ENCODE measurements around the gene SPIC.

The SPIC gene

DNA sequence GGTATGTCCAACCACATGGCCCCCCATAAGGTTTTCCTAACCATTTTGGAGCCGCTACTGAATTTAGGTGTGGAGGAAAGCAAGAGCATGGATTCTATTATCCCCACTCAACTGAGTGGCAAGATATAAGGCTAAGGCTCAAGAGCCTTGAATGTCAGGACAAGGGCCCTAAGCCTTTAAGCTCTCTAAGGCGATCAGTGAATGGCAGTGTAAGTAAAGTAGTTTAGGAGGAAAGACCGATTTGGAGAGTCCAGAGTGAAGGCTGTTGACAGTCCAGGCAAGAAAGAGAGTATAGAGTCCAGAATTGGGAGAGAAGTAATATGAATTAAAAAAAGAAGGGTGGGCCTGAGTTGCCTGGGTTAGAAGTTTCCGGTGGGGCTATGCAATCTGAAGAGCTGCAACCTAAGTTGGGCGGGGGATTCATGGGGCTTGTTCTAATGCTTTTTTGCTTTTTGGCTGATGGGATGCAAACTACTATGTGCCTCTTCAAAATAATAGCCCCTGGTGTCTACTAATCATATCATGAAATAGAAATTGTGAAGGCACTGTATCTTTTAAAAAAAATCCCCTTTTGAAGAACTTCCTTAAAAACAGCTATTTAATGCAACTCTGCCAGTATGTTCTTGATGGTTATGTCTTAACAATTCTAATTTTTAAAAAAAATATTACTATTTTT, at the start of gene SPIC:
Gene SPIC, plus strand, starts transcription at position 626 of the 676 bp plus-strand sequence. CDS start 1,569 bp downstream, outside the sequence.
- no peaks in the 10 kb centered on the region for H3K4me1 ChIP-seq (ENCODE audit: control insufficient read depth, low read length)
- no peaks in the 10 kb centered on the region for H4K20me1 ChIP-seq (ENCODE audit: control insufficient read depth, insufficient read depth, low read depth, low read length)
- H3F3A ChIP-seq (ENCODE audit: control insufficient read depth, insufficient read depth), result no peaks in the 10 kb centered on the region
- no peaks in the 10 kb centered on the region for H3K9me2 ChIP-seq (replicated peaks; ENCODE audit: control insufficient read depth, low read length)
- H3K4me3 ChIP-seq (ENCODE audit: low read length), result no peak within 1 kb of the TSS
- TF ChIP-seq, protein P1, sequence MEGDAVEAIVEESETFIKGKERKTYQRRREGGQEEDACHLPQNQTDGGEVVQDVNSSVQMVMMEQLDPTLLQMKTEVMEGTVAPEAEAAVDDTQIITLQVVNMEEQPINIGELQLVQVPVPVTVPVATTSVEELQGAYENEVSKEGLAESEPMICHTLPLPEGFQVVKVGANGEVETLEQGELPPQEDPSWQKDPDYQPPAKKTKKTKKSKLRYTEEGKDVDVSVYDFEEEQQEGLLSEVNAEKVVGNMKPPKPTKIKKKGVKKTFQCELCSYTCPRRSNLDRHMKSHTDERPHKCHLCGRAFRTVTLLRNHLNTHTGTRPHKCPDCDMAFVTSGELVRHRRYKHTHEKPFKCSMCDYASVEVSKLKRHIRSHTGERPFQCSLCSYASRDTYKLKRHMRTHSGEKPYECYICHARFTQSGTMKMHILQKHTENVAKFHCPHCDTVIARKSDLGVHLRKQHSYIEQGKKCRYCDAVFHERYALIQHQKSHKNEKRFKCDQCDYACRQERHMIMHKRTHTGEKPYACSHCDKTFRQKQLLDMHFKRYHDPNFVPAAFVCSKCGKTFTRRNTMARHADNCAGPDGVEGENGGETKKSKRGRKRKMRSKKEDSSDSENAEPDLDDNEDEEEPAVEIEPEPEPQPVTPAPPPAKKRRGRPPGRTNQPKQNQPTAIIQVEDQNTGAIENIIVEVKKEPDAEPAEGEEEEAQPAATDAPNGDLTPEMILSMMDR (IDR thresholded peaks at IDR 0.05; ENCODE audit: low read depth, low read length, poor library complexity, severe bottlenecking), result no peak
- no peak for TF ChIP-seq EZH2phosphoT487 (IDR thresholded peaks at IDR 0.05; ENCODE audit: borderline replicate concordance, low read length)
- H3K36me3 ChIP-seq (ENCODE audit: control insufficient read depth, low read length), result no peaks in the 10 kb centered on the region
- no peaks in the 10 kb centered on the region for H3K27me3 ChIP-seq (ENCODE audit: control insufficient read depth, low read length)
- no peak within 1 kb of the TSS for H3K27ac ChIP-seq (ENCODE audit: low read depth, low read length)
- H3K9me3 ChIP-seq (ENCODE audit: control insufficient read depth, insufficient read depth, low read length), result no peaks in the 10 kb centered on the region
- no peak within 1 kb of the TSS for H3K4me2 ChIP-seq (ENCODE audit: low read length)
- H3K79me2 ChIP-seq (ENCODE audit: control insufficient read depth, low read length), result no peaks in the 10 kb centered on the region

DNA sequence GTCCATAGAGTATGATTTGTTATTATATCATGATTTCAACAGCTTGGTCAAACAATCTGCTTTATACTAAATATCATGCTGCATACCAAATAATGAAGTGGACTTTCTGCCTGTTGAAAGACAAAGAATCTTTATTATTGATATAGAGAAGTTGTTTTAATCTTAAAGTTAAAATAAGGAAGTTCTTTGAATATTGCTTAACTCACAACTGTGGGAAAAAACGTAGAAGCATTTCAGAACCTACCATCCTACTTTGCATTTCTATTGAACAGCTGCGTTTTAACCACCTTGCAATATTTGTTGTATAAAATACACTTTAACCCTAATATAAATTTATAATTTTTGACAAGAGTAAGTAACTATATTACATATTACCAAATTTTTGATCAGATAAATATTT, 44.7 kb upstream of the SPIC start:
- H3K36me3 ChIP-seq (ENCODE audit: control insufficient read depth, low read length), result no peaks in the 10 kb centered on the region
- no peaks in the 10 kb centered on the region for H3K4me1 ChIP-seq (ENCODE audit: control insufficient read depth, low read length)
- no peaks in the 10 kb centered on the region for H3K9me3 ChIP-seq (ENCODE audit: control insufficient read depth, insufficient read depth, low read length)
- H3K27ac ChIP-seq (ENCODE audit: low read depth, low read length), result no peak overlapping the region
- H3F3A ChIP-seq (ENCODE audit: control insufficient read depth, insufficient read depth), result no peaks in the 10 kb centered on the region
- H3K9me2 ChIP-seq (replicated peaks; ENCODE audit: control insufficient read depth, low read length), result no peaks in the 10 kb centered on the region
- H3K27me3 ChIP-seq (ENCODE audit: control insufficient read depth, low read length), result no peaks in the 10 kb centered on the region
- H3K4me2 ChIP-seq (ENCODE audit: low read length), result no peak overlapping the region
- no peaks in the 10 kb centered on the region for H4K20me1 ChIP-seq (ENCODE audit: control insufficient read depth, insufficient read depth, low read depth, low read length)
- H3K4me3 ChIP-seq (ENCODE audit: low read length), result no peak overlapping the region
- no peaks in the 10 kb centered on the region for H3K79me2 ChIP-seq (ENCODE audit: control insufficient read depth, low read length)
- TF ChIP-seq EZH2phosphoT487 (IDR thresholded peaks at IDR 0.05; ENCODE audit: borderline replicate concordance, low read length), result no peak
- TF ChIP-seq, protein P1 (IDR thresholded peaks at IDR 0.05; ENCODE audit: low read depth, low read length, poor library complexity, severe bottlenecking), result no peak

DNA sequence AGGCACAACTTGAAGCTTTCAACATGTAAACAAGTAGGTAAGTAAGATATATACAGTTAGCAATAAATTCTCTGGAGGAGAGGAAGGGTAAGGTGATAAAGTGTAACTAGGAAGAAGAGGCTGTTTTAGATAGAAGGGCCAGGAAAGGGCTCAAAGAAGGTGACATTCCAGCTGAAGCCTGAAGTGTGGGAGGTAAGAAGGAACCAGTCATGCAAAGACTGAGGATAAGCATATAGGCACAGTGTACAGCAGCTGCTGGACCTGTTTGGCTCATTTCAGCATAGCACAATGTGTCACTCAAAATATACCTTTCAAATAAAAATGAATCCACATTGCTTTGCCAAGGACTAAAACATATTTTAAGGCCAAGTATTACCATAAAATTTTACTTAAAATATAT, 39.0 kb upstream of the SPIC start:
- Histone ChIP-seq H3K79me2 (ENCODE audit: control insufficient read depth, low read length) (no peaks in the 10 kb centered on the region), H3K27ac (ENCODE audit: low read depth, low read length) (no peak overlapping the region), H3K4me3 (ENCODE audit: low read length) (no peak overlapping the region), H3F3A (ENCODE audit: control insufficient read depth, insufficient read depth) (no peaks in the 10 kb centered on the region), H4K20me1 (ENCODE audit: control insufficient read depth, insufficient read depth, low read depth, low read length) (no peaks in the 10 kb centered on the region), H3K9me2 (replicated peaks; ENCODE audit: control insufficient read depth, low read length) (no peaks in the 10 kb centered on the region), H3K4me2 (ENCODE audit: low read length) (no peak overlapping the region), H3K36me3 (ENCODE audit: control insufficient read depth, low read length) (no peaks in the 10 kb centered on the region), H3K27me3 (ENCODE audit: control insufficient read depth, low read length) (0 out of 2 replicates have a peak, but pooled peaks cover 3% of the 10 kb centered on the region), H3K9me3 (ENCODE audit: control insufficient read depth, insufficient read depth, low read length) (no peaks in the 10 kb centered on the region), H3K4me1 (ENCODE audit: control insufficient read depth, low read length) (no peaks in the 10 kb centered on the region)
- no peak for TF ChIP-seq EZH2phosphoT487 (IDR thresholded peaks at IDR 0.05; ENCODE audit: borderline replicate concordance, low read length)
- TF ChIP-seq, protein P1 (IDR thresholded peaks at IDR 0.05; ENCODE audit: low read depth, low read length, poor library complexity, severe bottlenecking), result no peak

Data from DOHH2 (cell line).